ENCODE data around the gene THBS1. TPM values are rescaled to one million over a fixed set of nuclear protein-coding genes. Genes with fewer than 3 reads are reported as not detected.

The THBS1 gene
- total and polyA plus RNA-seq, 2 donors (not counting 1 experiment from before 2014, with no cell fraction given) = 0.63 to 4.3 TPM

GRCh38 chr15:39599871-39600270, 19.0 kb downstream of the THBS1 start:
- Histone ChIP-seq H3K27me3 (replicated peaks in 1 of 4; ENCODE audit: control extremely low read depth in 1 of 4, control insufficient read depth in 3 of 4, insufficient read depth in 4 of 4, low read length in 3 of 4) (no peaks in the 10 kb centered on the region), H2AFZ (ENCODE audit: insufficient read depth, low read depth, low read length, poor library complexity, severe bottlenecking) (no peak overlapping the region), H3K36me3 (replicated peaks in 1 of 2; ENCODE audit: control extremely low read depth in 1 of 2, control insufficient read depth in 1 of 2, extremely low read depth in 1 of 2, insufficient read depth in 2 of 2, low read length in 1 of 2) (no peaks in the 10 kb centered on the region), H3K9ac (ENCODE audit: low read length) (no peak overlapping the region), H3K9me3 (ENCODE audit: control extremely low read depth in 1 of 3, control insufficient read depth in 2 of 3, insufficient read depth in 1 of 3, low read length in 2 of 3) (no peaks in the 10 kb centered on the region), H3K4me1 (ENCODE audit: control insufficient read depth in 2 of 2, insufficient read depth in 2 of 2, low read length in 2 of 2) (no peaks in the 10 kb centered on the region), H3K27ac (ENCODE audit: low read length in 2 of 2) (no peak overlapping the region), H3K79me2 (ENCODE audit: control insufficient read depth, insufficient read depth, low read length) (no peaks in the 10 kb centered on the region), H3K4me3 (ENCODE audit: control extremely low read depth in 1 of 5, extremely low read depth in 1 of 5, insufficient read depth in 1 of 5, low read depth in 2 of 5, low read length in 4 of 5) (no peak overlapping the region), H4K20me1 (ENCODE audit: control insufficient read depth, insufficient read depth, low read length, poor library complexity, severe bottlenecking) (no peaks in the 10 kb centered on the region), H3K4me2 (replicated peaks; ENCODE audit: low read depth, low read length, poor library complexity, severe bottlenecking) (no peak overlapping the region)
- TF ChIP-seq CTCF (IDR thresholded peaks at IDR 0.05) = no peak
- TF ChIP-seq EZH2 (IDR thresholded peaks at IDR 0.05; ENCODE audit: borderline replicate concordance, insufficient read depth, low read depth, low read length, poor library complexity, severe bottlenecking) = no peak
- WGBS (ENCODE audit: insufficient coverage) = 71% methylated on average over 1 of the region's 2 CpGs
- ChIA-PET CTCF (no interaction called here), POLR2A (no interaction called here)
- no peak for ATAC-seq (ENCODE audit: low read depth)
- Mint-ChIP-seq H3K27me3 (peaks cover 12% of the 10 kb centered on the region), H3K27ac (no peak overlapping the region), H3K9me3 (ENCODE audit: insufficient read depth) (no peaks in the 10 kb centered on the region), H3K4me1 (no peaks in the 10 kb centered on the region), H3K4me3 (no peak overlapping the region)
- intact Hi-C loops (cut with micrococcal nuclease) = no loop called here
- no peak for DNase-seq

- H3K79me2 ChIP-seq (ENCODE audit: control insufficient read depth, insufficient read depth, low read length) = no peaks in the 10 kb centered on the region
- peaks cover 20% of the 10 kb centered on the region for H3K27me3 Mint-ChIP-seq
- no peak overlapping the region for H2AFZ ChIP-seq (ENCODE audit: insufficient read depth, low read depth, low read length, poor library complexity, severe bottlenecking)
- DNase-seq (no peak), ATAC-seq (ENCODE audit: low read depth) (no peak)
- ChIA-PET CTCF (no interaction called here), POLR2A (no interaction called here)
- H3K4me1 ChIP-seq (ENCODE audit: control insufficient read depth in 2 of 2, insufficient read depth in 2 of 2, low read length in 2 of 2) = no peaks in the 10 kb centered on the region
- intact Hi-C loops (cut with micrococcal nuclease) = no loop called here
- H3K9me3 ChIP-seq (ENCODE audit: control extremely low read depth in 1 of 3, control insufficient read depth in 2 of 3, insufficient read depth in 1 of 3, low read length in 2 of 3) = peaks cover 0 to 3% (median 0%) of the 10 kb centered on the region in 3 donors
- 76% methylated on average over 4 of the region's 5 CpGs for WGBS (ENCODE audit: insufficient coverage)
- no peak for TF ChIP-seq EZH2 (IDR thresholded peaks at IDR 0.05; ENCODE audit: borderline replicate concordance, insufficient read depth, low read depth, low read length, poor library complexity, severe bottlenecking)
- TF ChIP-seq CTCF (IDR thresholded peaks at IDR 0.05) = no peak
- H4K20me1 ChIP-seq (ENCODE audit: control insufficient read depth, insufficient read depth, low read length, poor library complexity, severe bottlenecking) = no peaks in the 10 kb centered on the region
- H3K4me2 ChIP-seq (replicated peaks; ENCODE audit: low read depth, low read length, poor library complexity, severe bottlenecking) = no peak overlapping the region
- peaks cover 0 to 2% (median 0%) of the 10 kb centered on the region in 4 experiments for H3K27me3 ChIP-seq (replicated peaks in 1 of 4; ENCODE audit: control extremely low read depth in 1 of 4, control insufficient read depth in 3 of 4, insufficient read depth in 4 of 4, low read length in 3 of 4)
- H3K9ac ChIP-seq (ENCODE audit: low read length) = no peak overlapping the region
- H3K27ac Mint-ChIP-seq = no peak overlapping the region
- no peaks in the 10 kb centered on the region for H3K36me3 ChIP-seq (replicated peaks in 1 of 2; ENCODE audit: control extremely low read depth in 1 of 2, control insufficient read depth in 1 of 2, extremely low read depth in 1 of 2, insufficient read depth in 2 of 2, low read length in 1 of 2)
- no peaks in the 10 kb centered on the region for H3K9me3 Mint-ChIP-seq (ENCODE audit: insufficient read depth)
- no peaks in the 10 kb centered on the region for H3K4me1 Mint-ChIP-seq
- no peak overlapping the region for H3K27ac ChIP-seq (ENCODE audit: low read length in 2 of 2)
- no peak overlapping the region for H3K4me3 Mint-ChIP-seq
- no peak overlapping the region for H3K4me3 ChIP-seq (ENCODE audit: control extremely low read depth in 1 of 5, extremely low read depth in 1 of 5, insufficient read depth in 1 of 5, low read depth in 2 of 5, low read length in 4 of 5)
Measured at GRCh38 chr15:39602143-39602542, 21.3 kb downstream of the THBS1 start.
